ENCODE measurements around the gene DHDDS. TPM values are rescaled to one million over a fixed set of nuclear protein-coding genes. Genes with fewer than 3 reads are reported as not detected.

The DHDDS gene
- total and polyA plus RNA-seq, 2 of the 13 experiments (the other 11 are each of a cell fraction or from before 2014, with no cell fraction given), result 18.9 to 28.3 TPM

DNA sequence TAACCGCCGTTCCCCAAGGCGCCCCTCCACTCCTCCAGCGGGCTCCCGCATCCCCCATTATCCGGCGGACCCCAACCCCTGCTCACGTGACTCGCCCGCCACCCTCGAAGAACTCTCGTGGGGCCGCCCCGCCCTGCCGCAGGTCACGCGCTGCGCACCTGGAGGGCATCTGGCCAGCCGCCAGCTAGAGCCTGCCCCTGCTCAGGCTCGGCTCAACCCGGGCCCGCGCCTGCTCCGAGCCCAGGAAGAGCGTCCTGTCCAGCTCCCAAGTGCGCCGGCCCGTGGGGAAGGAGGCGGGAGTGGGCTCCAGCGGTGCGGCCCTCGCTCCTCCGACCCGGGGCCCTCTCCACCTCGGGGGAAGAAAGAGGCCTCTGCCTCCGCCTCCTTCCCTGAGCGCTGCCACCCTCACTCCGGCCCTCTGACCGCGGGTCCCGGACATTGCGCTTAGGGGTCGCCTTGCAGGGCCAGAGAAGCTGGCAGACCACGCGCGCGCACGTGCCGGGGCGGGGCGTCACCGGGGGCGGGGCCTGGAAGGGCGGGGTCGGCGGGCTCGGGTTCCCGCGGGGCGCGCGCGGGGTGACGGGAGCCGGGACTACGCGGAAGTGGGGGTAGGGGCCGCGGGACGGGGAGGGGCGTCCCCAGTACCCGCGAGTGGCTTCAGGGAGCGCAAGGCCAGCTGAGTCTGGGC is 68.5 kb downstream of the DHDDS start (continued):
- no peak for TF ChIP-seq SOX6 (IDR thresholded peaks at IDR 0.05)
- no peak; the same call in none of the 2 replicates for TF ChIP-seq SOX6 (CRISPR knock-in tag; IDR thresholded peaks at IDR 0.05)
- peak; percentile 57; the same call in 1 of the 2 replicates for TF ChIP-seq ZNF230 (CRISPR knock-in tag; IDR thresholded peaks at IDR 0.05)
- no peak for TF ChIP-seq EEA1 (CRISPR knock-in tag; IDR thresholded peaks at IDR 0.05; ENCODE audit: borderline replicate concordance)
- TF ChIP-seq RFXAP (CRISPR knock-in tag; IDR thresholded peaks at IDR 0.05; ENCODE audit: borderline replicate concordance), result no peak
- peak; percentile 89 for TF ChIP-seq RBFOX2 (IDR thresholded peaks at IDR 0.05; ENCODE audit: low read depth, low read length)
- no peak for TF ChIP-seq ZNF3 (CRISPR knock-in tag; IDR thresholded peaks at IDR 0.05)
- no peak for TF ChIP-seq KDM1A (CRISPR knock-in tag; IDR thresholded peaks at IDR 0.05)
- peak; percentile 83 for TF ChIP-seq ZNF589 (CRISPR knock-in tag; conservative IDR thresholded peaks at IDR 0.05)
- TF ChIP-seq SIN3B (IDR thresholded peaks at IDR 0.05; ENCODE audit: low read length), result no peak
- TF ChIP-seq ZNF737 (CRISPR knock-in tag; IDR thresholded peaks at IDR 0.05; ENCODE audit: borderline replicate concordance), result 0 out of 2 replicates have a peak, but pooled peaks have one; percentile 25
- 0 out of 2 replicates have a peak, but pooled peaks have one; percentile 23 for TF ChIP-seq KMT2A (CRISPR knock-in tag; IDR thresholded peaks at IDR 0.05)
- TF ChIP-seq, protein P1, sequence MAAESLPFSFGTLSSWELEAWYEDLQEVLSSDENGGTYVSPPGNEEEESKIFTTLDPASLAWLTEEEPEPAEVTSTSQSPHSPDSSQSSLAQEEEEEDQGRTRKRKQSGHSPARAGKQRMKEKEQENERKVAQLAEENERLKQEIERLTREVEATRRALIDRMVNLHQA (CRISPR knock-in tag; IDR thresholded peaks at IDR 0.05), result no peak
- TF ChIP-seq TGIF2 (CRISPR knock-in tag; IDR thresholded peaks at IDR 0.05), result 0 out of 2 replicates have a peak, but pooled peaks have one; percentile 44
- TF ChIP-seq, protein P2, sequence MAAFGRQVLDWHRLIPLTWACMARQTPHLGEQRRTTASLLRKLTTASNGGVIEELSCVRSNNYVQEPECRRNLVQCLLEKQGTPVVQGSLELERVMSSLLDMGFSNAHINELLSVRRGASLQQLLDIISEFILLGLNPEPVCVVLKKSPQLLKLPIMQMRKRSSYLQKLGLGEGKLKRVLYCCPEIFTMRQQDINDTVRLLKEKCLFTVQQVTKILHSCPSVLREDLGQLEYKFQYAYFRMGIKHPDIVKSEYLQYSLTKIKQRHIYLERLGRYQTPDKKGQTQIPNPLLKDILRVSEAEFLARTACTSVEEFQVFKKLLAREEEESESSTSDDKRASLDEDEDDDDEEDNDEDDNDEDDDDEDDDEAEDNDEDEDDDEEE (CRISPR knock-in tag; IDR thresholded peaks at IDR 0.05), result peak; percentile 81
- no peak for TF ChIP-seq ONECUT2 (CRISPR knock-in tag; IDR thresholded peaks at IDR 0.05)
- TF ChIP-seq ZNF234 (CRISPR knock-in tag; conservative IDR thresholded peaks at IDR 0.05), result 0 out of 2 replicates have a peak, but pooled peaks have one; percentile 42
- TF ChIP-seq, protein P3, sequence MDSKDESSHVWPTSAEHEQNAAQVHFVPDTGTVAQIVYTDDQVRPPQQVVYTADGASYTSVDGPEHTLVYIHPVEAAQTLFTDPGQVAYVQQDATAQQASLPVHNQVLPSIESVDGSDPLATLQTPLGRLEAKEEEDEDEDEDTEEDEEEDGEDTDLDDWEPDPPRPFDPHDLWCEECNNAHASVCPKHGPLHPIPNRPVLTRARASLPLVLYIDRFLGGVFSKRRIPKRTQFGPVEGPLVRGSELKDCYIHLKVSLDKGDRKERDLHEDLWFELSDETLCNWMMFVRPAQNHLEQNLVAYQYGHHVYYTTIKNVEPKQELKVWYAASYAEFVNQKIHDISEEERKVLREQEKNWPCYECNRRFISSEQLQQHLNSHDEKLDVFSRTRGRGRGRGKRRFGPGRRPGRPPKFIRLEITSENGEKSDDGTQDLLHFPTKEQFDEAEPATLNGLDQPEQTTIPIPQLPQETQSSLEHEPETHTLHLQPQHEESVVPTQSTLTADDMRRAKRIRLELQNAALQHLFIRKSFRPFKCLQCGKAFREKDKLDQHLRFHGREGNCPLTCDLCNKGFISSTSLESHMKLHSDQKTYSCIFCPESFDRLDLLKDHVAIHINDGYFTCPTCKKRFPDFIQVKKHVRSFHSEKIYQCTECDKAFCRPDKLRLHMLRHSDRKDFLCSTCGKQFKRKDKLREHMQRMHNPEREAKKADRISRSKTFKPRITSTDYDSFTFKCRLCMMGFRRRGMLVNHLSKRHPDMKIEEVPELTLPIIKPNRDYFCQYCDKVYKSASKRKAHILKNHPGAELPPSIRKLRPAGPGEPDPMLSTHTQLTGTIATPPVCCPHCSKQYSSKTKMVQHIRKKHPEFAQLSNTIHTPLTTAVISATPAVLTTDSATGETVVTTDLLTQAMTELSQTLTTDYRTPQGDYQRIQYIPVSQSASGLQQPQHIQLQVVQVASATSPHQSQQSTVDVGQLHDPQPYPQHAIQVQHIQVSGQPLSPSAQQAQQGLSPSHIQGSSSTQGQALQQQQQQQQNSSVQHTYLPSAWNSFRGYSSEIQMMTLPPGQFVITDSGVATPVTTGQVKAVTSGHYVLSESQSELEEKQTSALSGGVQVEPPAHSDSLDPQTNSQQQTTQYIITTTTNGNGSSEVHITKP (CRISPR knock-in tag; IDR thresholded peaks at IDR 0.05; ENCODE audit: low read depth), result no peak
- TF ChIP-seq SETDB1 (CRISPR knock-in tag; IDR thresholded peaks at IDR 0.05; ENCODE audit: borderline replicate concordance), result no peak
- TF ChIP-seq ZNF251 (CRISPR knock-in tag; IDR thresholded peaks at IDR 0.05), result no peak
- peak; percentile 69; the same call in 1 of the 2 replicates for TF ChIP-seq REL (CRISPR knock-in tag; conservative IDR thresholded peaks at IDR 0.05)
